ENCODE results near the gene SMARCB1.
A peak's percentile ranks its signal among the peaks of the same experiment; 100 is the strongest.

Gene SMARCB1

GRCh38 chr22:23767673-23768548, 18.9 kb upstream of the SMARCB1 start, which contains the start of gene CHCHD10:
TSS of gene CHCHD10 (minus strand) at chr22:23767972. CDS start at chr22:23767874, 98 bp downstream.
- Histone ChIP-seq H3K79me2 (ENCODE audit: low read length) (peaks cover 34% of the 10 kb centered on the region), H3K27ac (ENCODE audit: low read length) (peak within 1 kb of the TSS; percentile 49; the same call in 1 of the 2 replicates), H3K9ac (ENCODE audit: low read length) (peak within 1 kb of the TSS; percentile 83), H3K4me1 (ENCODE audit: low read length) (peaks cover 7% of the 10 kb centered on the region), H3K4me2 (ENCODE audit: low read depth, low read length) (peak within 1 kb of the TSS; percentile 100), H3K9me3 (replicated peaks; ENCODE audit: insufficient read depth, low read length) (no peaks in the 10 kb centered on the region), H3K9me2 (replicated peaks; ENCODE audit: insufficient read depth, low read length) (no peaks in the 10 kb centered on the region), H4K20me1 (ENCODE audit: insufficient read depth, low read length) (peaks cover 6% of the 10 kb centered on the region; the same call in 1 of the 2 replicates), H3K4me3 (ENCODE audit: low read length) (peak within 1 kb of the TSS; percentile 93), H3F3A (ENCODE audit: insufficient read depth, low read length) (peaks cover 7% of the 10 kb centered on the region), H3K27me3 (replicated peaks; ENCODE audit: insufficient read depth, low read length) (no peaks in the 10 kb centered on the region), H3K36me3 (replicated peaks; ENCODE audit: insufficient read depth, low read length) (no peaks in the 10 kb centered on the region), H2AFZ (ENCODE audit: low read length) (peak within 1 kb of the TSS; percentile 100)
- TF ChIP-seq, protein P1, sequence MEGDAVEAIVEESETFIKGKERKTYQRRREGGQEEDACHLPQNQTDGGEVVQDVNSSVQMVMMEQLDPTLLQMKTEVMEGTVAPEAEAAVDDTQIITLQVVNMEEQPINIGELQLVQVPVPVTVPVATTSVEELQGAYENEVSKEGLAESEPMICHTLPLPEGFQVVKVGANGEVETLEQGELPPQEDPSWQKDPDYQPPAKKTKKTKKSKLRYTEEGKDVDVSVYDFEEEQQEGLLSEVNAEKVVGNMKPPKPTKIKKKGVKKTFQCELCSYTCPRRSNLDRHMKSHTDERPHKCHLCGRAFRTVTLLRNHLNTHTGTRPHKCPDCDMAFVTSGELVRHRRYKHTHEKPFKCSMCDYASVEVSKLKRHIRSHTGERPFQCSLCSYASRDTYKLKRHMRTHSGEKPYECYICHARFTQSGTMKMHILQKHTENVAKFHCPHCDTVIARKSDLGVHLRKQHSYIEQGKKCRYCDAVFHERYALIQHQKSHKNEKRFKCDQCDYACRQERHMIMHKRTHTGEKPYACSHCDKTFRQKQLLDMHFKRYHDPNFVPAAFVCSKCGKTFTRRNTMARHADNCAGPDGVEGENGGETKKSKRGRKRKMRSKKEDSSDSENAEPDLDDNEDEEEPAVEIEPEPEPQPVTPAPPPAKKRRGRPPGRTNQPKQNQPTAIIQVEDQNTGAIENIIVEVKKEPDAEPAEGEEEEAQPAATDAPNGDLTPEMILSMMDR (IDR thresholded peaks at IDR 0.05; ENCODE audit: low read length): peak; percentile 55
- no peak for TF ChIP-seq EZH2 (optimal IDR thresholded peaks at IDR 0.05; ENCODE audit: low read depth, low read length)
- peak; percentile 78 for DNase-seq

GRCh38 chr22:23769321-23769965, 17.3 kb upstream of the SMARCB1 start:
- no peak overlapping the region for H3K4me2 ChIP-seq (ENCODE audit: low read depth, low read length)
- H3K4me3 ChIP-seq (ENCODE audit: low read length): no peak overlapping the region

DNA sequence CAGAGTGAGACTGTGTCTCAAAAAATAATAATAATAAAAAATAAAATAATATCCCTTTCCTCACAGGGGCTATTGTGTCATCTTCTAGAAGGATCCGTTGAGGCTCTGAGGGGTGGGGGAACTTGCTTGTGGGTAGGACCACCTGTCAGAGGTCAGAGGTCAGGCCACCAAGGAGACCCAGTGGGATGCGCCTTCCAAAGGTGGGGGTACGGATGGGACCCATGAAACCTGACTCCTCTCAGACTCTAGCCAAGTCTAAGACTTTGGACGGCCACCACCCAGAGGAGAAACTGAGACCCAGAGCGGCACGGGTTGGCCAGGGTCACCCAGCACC, 14.5 kb upstream of the SMARCB1 start:
- Histone ChIP-seq H3K9me2 (replicated peaks; ENCODE audit: insufficient read depth, low read length) (no peaks in the 10 kb centered on the region), H3K36me3 (replicated peaks; ENCODE audit: insufficient read depth, low read length) (no peaks in the 10 kb centered on the region), H3K4me1 (ENCODE audit: low read length) (peaks cover 14% of the 10 kb centered on the region), H4K20me1 (ENCODE audit: insufficient read depth, low read length) (no peaks in the 10 kb centered on the region), H3K9me3 (replicated peaks; ENCODE audit: insufficient read depth, low read length) (no peaks in the 10 kb centered on the region), H2AFZ (ENCODE audit: low read length) (peak overlapping the region; percentile 94), H3K4me2 (ENCODE audit: low read depth, low read length) (peak overlapping the region; percentile 96), H3K27ac (ENCODE audit: low read length) (no peak overlapping the region), H3F3A (ENCODE audit: insufficient read depth, low read length) (peaks cover 12% of the 10 kb centered on the region), H3K9ac (ENCODE audit: low read length) (peak overlapping the region; percentile 32; the same call in 1 of the 2 replicates), H3K27me3 (replicated peaks; ENCODE audit: insufficient read depth, low read length) (no peaks in the 10 kb centered on the region), H3K4me3 (ENCODE audit: low read length) (peak overlapping the region; percentile 59), H3K79me2 (ENCODE audit: low read length) (peaks cover 9% of the 10 kb centered on the region)
- no peak for DNase-seq
- TF ChIP-seq EZH2phosphoT487 (IDR thresholded peaks at IDR 0.05; ENCODE audit: low read length) (no peak), EZH2 (optimal IDR thresholded peaks at IDR 0.05; ENCODE audit: low read depth, low read length) (no peak)
- TF ChIP-seq, protein P1 (IDR thresholded peaks at IDR 0.05; ENCODE audit: low read length): no peak

More at GRCh38 chr22:23769321-23769965, 17.3 kb upstream of the SMARCB1 start:
- TF ChIP-seq EZH2phosphoT487 (IDR thresholded peaks at IDR 0.05; ENCODE audit: low read length) (no peak), EZH2 (optimal IDR thresholded peaks at IDR 0.05; ENCODE audit: low read depth, low read length) (no peak)
- TF ChIP-seq, protein P1 (IDR thresholded peaks at IDR 0.05; ENCODE audit: low read length): no peak
- Histone ChIP-seq H3K36me3 (replicated peaks; ENCODE audit: insufficient read depth, low read length) (no peaks in the 10 kb centered on the region), H3K9ac (ENCODE audit: low read length) (no peak overlapping the region), H3K27me3 (replicated peaks; ENCODE audit: insufficient read depth, low read length) (no peaks in the 10 kb centered on the region), H3F3A (ENCODE audit: insufficient read depth, low read length) (peaks cover 12% of the 10 kb centered on the region), H2AFZ (ENCODE audit: low read length) (no peak overlapping the region), H3K27ac (ENCODE audit: low read length) (no peak overlapping the region), H3K79me2 (ENCODE audit: low read length) (peaks cover 34% of the 10 kb centered on the region), H4K20me1 (ENCODE audit: insufficient read depth, low read length) (peaks cover 6% of the 10 kb centered on the region; the same call in 1 of the 2 replicates), H3K4me1 (ENCODE audit: low read length) (peaks cover 14% of the 10 kb centered on the region), H3K9me2 (replicated peaks; ENCODE audit: insufficient read depth, low read length) (no peaks in the 10 kb centered on the region), H3K9me3 (replicated peaks; ENCODE audit: insufficient read depth, low read length) (no peaks in the 10 kb centered on the region)
- DNase-seq: no peak
